AG09319 (cell line): ENCODE data around the gene WDR37.

Experiments used
- DNase-seq: peaks from one replicate; pipeline ENCODE4 v3.0.0-alpha.2; 2010; ENCODE audit warnings: low read depth; ENCODE audit errors: extremely low read depth
- CTCF ChIP-seq: IDR thresholded peaks from 2 replicates; pipeline ENCODE4 v1.5.1; 2011; ENCODE audit warnings: low read depth, mild to moderate bottlenecking, inconsistent platforms, low read length, moderate library complexity

WDR37 gene

GRCh38 chr10:1128115-1128514 lies 71.9 kb downstream of the WDR37 start:
- no peak for TF ChIP-seq CTCF

GRCh38 chr10:1128649-1129048 lies 72.5 kb downstream of the WDR37 start:
- no peak for DNase-seq
- TF ChIP-seq CTCF: no peak

More at GRCh38 chr10:1128115-1128514, 71.9 kb downstream of the WDR37 start:
- DNase-seq: no peak

GRCh38 chr10:1130226-1130625 lies 74.0 kb downstream of the WDR37 start:
- no peak for TF ChIP-seq CTCF
- DNase-seq: no peak

GRCh38 chr10:1130995-1131790 lies 75.0 kb downstream of the WDR37 start:
- TF ChIP-seq CTCF: no peak
- no peak for DNase-seq

- no peak for DNase-seq
- no peak for TF ChIP-seq CTCF
Measured at GRCh38 chr10:1132584-1132983, 76.4 kb downstream of the WDR37 start.

GRCh38 chr10:1133495-1134045 lies 77.4 kb downstream of the WDR37 start:
- DNase-seq: no peak
- no peak for TF ChIP-seq CTCF

- TF ChIP-seq CTCF: no peak
Measured at GRCh38 chr10:1134156-1134555, 78.0 kb downstream of the WDR37 start.

More at GRCh38 chr10:1134156-1134555, 78.0 kb downstream of the WDR37 start:
- DNase-seq: no peak
